ENCODE data around the gene WDR46.

DNA sequence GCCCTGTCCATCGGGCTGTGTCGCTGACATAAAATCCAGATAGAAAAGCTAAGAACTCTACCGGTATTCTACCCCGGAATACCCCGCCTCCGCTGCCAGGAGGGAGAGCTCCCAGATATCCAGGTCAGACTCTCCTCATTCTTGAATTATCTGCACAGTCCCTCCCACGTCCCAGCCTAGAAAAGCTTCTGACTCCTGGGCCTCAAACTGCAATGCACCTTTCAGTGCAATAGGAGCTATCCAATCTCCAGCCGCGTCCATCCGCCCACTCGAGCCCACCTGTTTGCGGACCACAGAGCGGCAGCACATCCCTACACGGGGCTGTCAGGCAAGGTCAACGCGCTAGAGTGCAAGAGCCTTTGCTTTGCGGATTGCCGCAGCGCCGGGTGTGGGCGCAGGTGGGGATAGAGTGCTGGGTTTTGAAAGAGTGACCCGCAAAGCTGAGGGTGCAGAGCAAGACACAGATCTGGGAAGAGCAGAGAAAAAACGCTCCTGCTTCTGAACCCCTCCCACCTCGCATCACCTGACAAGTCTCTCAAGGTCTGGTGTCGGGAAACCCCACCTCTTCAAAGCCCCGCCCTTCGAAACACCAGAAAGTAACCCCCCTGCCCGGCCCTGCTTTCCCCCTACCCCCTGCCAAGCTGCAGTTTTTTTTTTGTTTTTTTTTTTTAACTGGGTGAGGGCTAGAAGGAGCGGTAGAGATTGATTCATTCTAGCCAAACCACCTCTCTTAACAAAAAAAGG, 23.5 kb upstream of the WDR46 start:
- TF ChIP-seq, protein P1, sequence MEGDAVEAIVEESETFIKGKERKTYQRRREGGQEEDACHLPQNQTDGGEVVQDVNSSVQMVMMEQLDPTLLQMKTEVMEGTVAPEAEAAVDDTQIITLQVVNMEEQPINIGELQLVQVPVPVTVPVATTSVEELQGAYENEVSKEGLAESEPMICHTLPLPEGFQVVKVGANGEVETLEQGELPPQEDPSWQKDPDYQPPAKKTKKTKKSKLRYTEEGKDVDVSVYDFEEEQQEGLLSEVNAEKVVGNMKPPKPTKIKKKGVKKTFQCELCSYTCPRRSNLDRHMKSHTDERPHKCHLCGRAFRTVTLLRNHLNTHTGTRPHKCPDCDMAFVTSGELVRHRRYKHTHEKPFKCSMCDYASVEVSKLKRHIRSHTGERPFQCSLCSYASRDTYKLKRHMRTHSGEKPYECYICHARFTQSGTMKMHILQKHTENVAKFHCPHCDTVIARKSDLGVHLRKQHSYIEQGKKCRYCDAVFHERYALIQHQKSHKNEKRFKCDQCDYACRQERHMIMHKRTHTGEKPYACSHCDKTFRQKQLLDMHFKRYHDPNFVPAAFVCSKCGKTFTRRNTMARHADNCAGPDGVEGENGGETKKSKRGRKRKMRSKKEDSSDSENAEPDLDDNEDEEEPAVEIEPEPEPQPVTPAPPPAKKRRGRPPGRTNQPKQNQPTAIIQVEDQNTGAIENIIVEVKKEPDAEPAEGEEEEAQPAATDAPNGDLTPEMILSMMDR (IDR thresholded peaks at IDR 0.05) = no peak
- no peak for TF ChIP-seq POLR2A (IDR thresholded peaks at IDR 0.05)
